PFSK-1 (cell line): ENCODE results near the gene ATP11A.

Experiments
- FOXP2 ChIP-seq: optimal IDR thresholded peaks from 2 replicates; pipeline ENCODE3; 2011; ENCODE audit warnings: borderline replicate concordance, control low read depth, inconsistent platforms; ENCODE audit not compliant: insufficient read depth; ENCODE audit errors: extremely low read length, extremely low read depth
- POLR2AphosphoS5 ChIP-seq: IDR thresholded peaks from 2 replicates; pipeline ENCODE4 v1.6.1; 2012; ENCODE audit warnings: low read depth, mild to moderate bottlenecking, control low read depth, low read length, moderate library complexity
- SIN3A ChIP-seq: IDR thresholded peaks from 2 replicates; pipeline ENCODE4 v1.6.1; 2012; ENCODE audit warnings: mild to moderate bottlenecking, low read length, moderate library complexity, borderline replicate concordance; ENCODE audit not compliant: insufficient read depth
- TAF1 ChIP-seq: IDR thresholded peaks from 2 replicates; pipeline ENCODE4 v1.6.1; 2012; ENCODE audit warnings: low read length, control low read depth, borderline replicate concordance; ENCODE audit not compliant: insufficient read depth
- TF ChIP-seq, protein P1 (sequence below), 2 experiments: IDR thresholded peaks; 2 replicates each; pipeline versions ENCODE4 v1.6.1 to v1.8.0; 2011 to 2012; ENCODE audit warnings: low read depth in 2 of 2, low read length in 2 of 2, control low read depth in 1 of 2, inconsistent platforms in 1 of 2, mild to moderate bottlenecking in 1 of 2, moderate library complexity in 1 of 2; ENCODE audit not compliant: insufficient read depth in 1 of 2

Gene ATP11A

DNA sequence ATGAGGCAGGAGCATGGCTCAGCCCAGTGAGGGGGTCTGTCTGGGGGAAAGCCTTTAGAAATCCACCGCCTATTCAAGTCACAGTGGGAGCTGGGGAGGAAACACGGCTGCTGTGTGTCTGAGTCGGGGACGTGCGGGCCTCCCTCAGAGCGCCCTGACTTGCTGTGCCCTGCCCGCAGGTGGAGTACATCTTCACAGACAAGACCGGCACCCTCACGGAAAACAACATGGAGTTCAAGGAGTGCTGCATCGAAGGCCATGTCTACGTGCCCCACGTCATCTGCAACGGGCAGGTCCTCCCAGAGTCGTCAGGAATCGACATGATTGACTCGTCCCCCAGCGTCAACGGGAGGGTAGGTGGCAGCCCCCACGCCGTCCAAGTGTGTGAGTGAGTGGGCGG is 141.4 kb downstream of the ATP11A start:
- TF ChIP-seq, protein P1, sequence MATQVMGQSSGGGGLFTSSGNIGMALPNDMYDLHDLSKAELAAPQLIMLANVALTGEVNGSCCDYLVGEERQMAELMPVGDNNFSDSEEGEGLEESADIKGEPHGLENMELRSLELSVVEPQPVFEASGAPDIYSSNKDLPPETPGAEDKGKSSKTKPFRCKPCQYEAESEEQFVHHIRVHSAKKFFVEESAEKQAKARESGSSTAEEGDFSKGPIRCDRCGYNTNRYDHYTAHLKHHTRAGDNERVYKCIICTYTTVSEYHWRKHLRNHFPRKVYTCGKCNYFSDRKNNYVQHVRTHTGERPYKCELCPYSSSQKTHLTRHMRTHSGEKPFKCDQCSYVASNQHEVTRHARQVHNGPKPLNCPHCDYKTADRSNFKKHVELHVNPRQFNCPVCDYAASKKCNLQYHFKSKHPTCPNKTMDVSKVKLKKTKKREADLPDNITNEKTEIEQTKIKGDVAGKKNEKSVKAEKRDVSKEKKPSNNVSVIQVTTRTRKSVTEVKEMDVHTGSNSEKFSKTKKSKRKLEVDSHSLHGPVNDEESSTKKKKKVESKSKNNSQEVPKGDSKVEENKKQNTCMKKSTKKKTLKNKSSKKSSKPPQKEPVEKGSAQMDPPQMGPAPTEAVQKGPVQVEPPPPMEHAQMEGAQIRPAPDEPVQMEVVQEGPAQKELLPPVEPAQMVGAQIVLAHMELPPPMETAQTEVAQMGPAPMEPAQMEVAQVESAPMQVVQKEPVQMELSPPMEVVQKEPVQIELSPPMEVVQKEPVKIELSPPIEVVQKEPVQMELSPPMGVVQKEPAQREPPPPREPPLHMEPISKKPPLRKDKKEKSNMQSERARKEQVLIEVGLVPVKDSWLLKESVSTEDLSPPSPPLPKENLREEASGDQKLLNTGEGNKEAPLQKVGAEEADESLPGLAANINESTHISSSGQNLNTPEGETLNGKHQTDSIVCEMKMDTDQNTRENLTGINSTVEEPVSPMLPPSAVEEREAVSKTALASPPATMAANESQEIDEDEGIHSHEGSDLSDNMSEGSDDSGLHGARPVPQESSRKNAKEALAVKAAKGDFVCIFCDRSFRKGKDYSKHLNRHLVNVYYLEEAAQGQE (IDR thresholded peaks at IDR 0.05; ENCODE audit: insufficient read depth in 1 of 2, low read depth in 2 of 2, low read length in 2 of 2), result no peak
- TF ChIP-seq TAF1 (no peak), POLR2AphosphoS5 (no peak), SIN3A (no peak), FOXP2 (no peak)

GRCh38 chr13:112831801-112832200 is 142.0 kb downstream of the ATP11A start:
- TF ChIP-seq TAF1, result no peak
- TF ChIP-seq POLR2AphosphoS5, result no peak
- no peak for TF ChIP-seq FOXP2
- TF ChIP-seq, protein P1 (IDR thresholded peaks at IDR 0.05; ENCODE audit: insufficient read depth in 1 of 2, low read depth in 2 of 2, low read length in 2 of 2), result no peak
- TF ChIP-seq SIN3A, result no peak

- TF ChIP-seq SIN3A (no peak), FOXP2 (no peak), POLR2AphosphoS5 (no peak), TAF1 (no peak)
- TF ChIP-seq, protein P1 (IDR thresholded peaks at IDR 0.05; ENCODE audit: insufficient read depth in 1 of 2, low read depth in 2 of 2, low read length in 2 of 2), result no peak
These were observed 143.0 kb downstream of the ATP11A start for GRCh38 chr13:112832811-112833210.

DNA sequence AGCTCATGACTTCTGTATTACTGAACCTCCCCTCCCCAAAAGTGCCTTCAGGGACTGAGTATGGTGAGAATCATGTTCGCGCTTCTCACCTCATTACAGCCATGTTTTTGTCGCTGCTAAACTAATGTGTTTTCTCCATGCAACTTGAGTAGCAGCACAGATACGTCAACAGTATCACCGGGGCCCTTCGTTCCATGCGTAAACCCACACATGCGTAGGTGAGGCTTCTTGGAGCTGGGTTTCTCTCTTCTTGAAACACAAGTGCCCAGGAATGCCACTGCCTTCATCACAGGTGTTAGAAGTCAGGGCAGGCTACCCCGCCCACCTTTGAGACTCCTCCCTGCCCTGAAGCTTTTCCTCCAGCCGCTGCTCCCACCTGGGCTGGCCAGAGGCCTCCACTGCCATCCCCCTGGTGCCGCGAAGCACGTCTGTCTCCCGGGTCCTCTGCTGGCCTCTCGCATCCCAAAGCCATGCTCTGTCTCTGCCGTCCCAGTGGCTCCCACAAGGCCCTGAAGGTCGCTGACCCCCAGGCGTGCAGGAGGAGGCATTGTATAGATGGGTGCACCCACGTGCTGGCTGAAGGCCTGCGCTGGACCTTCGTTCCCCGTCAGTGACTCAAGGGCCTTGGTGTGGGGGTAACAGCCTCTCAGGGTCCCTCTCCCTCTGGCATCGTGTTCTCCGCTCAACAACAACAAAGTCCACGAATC is 143.9 kb downstream of the ATP11A start:
- TF ChIP-seq SIN3A, result no peak
- TF ChIP-seq FOXP2, result no peak
- no peak for TF ChIP-seq POLR2AphosphoS5
- TF ChIP-seq TAF1, result no peak
- TF ChIP-seq, protein P1 (IDR thresholded peaks at IDR 0.05; ENCODE audit: insufficient read depth in 1 of 2, low read depth in 2 of 2, low read length in 2 of 2), result no peak

- no peak for TF ChIP-seq TAF1
- no peak for TF ChIP-seq SIN3A
- TF ChIP-seq POLR2AphosphoS5, result no peak
- TF ChIP-seq, protein P1 (IDR thresholded peaks at IDR 0.05; ENCODE audit: insufficient read depth in 1 of 2, low read depth in 2 of 2, low read length in 2 of 2), result no peak
- no peak for TF ChIP-seq FOXP2
These were observed 145.5 kb downstream of the ATP11A start for GRCh38 chr13:112835344-112835743.
